WTC11 (cell line): ENCODE measurements around the gene SYCP2.

ENCODE experiments used
- CREB1 ChIP-seq: sonication (generic); formaldehyde crosslinking; IDR thresholded peaks from 2 replicates; pipeline ENCODE4 v1.8.0; 2023; ENCODE audit warnings: mild to moderate bottlenecking, missing genetic modification reagents
- FOXJ3 ChIP-seq: sonication (generic); formaldehyde crosslinking; IDR thresholded peaks from 2 replicates; pipeline ENCODE4 v1.9.0; 2021; ENCODE audit warnings: missing genetic modification reagents, mild to moderate bottlenecking, borderline replicate concordance
- FOXK1 ChIP-seq: sonication (generic); formaldehyde crosslinking; IDR thresholded peaks from 2 replicates; pipeline ENCODE4 v1.8.0; 2022; ENCODE audit warnings: mild to moderate bottlenecking, moderate library complexity, missing genetic modification reagents
- MYBL2 ChIP-seq: sonication (generic); formaldehyde crosslinking; IDR thresholded peaks from 2 replicates; pipeline ENCODE4 v1.8.1; 2023; ENCODE audit warnings: mild to moderate bottlenecking, moderate library complexity, missing genetic modification reagents
- NFYB ChIP-seq: sonication (generic); formaldehyde crosslinking; conservative IDR thresholded peaks from 2 replicates; pipeline ENCODE4 v1.8.0; 2022; ENCODE audit warnings: low read depth, missing genetic modification reagents
- SMAD4 ChIP-seq: sonication (generic); formaldehyde crosslinking; IDR thresholded peaks from 2 replicates; pipeline ENCODE4 v1.8.0; 2022; ENCODE audit warnings: mild to moderate bottlenecking, missing genetic modification reagents
- TEAD1 ChIP-seq: sonication (generic); formaldehyde crosslinking; IDR thresholded peaks from 2 replicates; pipeline ENCODE4 v1.8.0; 2022; ENCODE audit warnings: mild to moderate bottlenecking, missing genetic modification reagents
- ZNF263 ChIP-seq: sonication (generic); formaldehyde crosslinking; IDR thresholded peaks from 2 replicates; pipeline ENCODE4 v1.8.1; 2022; ENCODE audit warnings: low read depth, mild to moderate bottlenecking, moderate library complexity, missing genetic modification reagents
- TF ChIP-seq, protein P1 (sequence below): fragments of 200-600 bp; IDR thresholded peaks from 2 replicates; pipeline ENCODE4 v1.8.0; 2022; ENCODE audit warnings: antibody characterized with exemption
- TF ChIP-seq, protein P2 (sequence below): sonication (generic); formaldehyde crosslinking; IDR thresholded peaks from 2 replicates; pipeline ENCODE4 v1.8.1; 2023; ENCODE audit warnings: mild to moderate bottlenecking, missing genetic modification reagents, moderate library complexity
- TF ChIP-seq, protein P3 (sequence below): sonication (generic); formaldehyde crosslinking; IDR thresholded peaks from 2 replicates; pipeline ENCODE4 v1.8.0; 2022; ENCODE audit warnings: missing genetic modification reagents
- TF ChIP-seq, protein P4 (sequence below): sonication (generic); formaldehyde crosslinking; IDR thresholded peaks from 2 replicates; pipeline ENCODE4 v1.8.1; 2023; ENCODE audit warnings: mild to moderate bottlenecking, missing genetic modification reagents, borderline replicate concordance
- TF ChIP-seq, protein P5 (sequence below): sonication (generic); formaldehyde crosslinking; conservative IDR thresholded peaks from 2 replicates; pipeline ENCODE4 v1.8.1; 2022; ENCODE audit warnings: mild to moderate bottlenecking, missing genetic modification reagents
- TF ChIP-seq, protein P6 (sequence below): sonication (generic); formaldehyde crosslinking; IDR thresholded peaks from 2 replicates; pipeline ENCODE4 v1.8.1; 2022; ENCODE audit warnings: mild to moderate bottlenecking, moderate library complexity, missing genetic modification reagents

DNA sequence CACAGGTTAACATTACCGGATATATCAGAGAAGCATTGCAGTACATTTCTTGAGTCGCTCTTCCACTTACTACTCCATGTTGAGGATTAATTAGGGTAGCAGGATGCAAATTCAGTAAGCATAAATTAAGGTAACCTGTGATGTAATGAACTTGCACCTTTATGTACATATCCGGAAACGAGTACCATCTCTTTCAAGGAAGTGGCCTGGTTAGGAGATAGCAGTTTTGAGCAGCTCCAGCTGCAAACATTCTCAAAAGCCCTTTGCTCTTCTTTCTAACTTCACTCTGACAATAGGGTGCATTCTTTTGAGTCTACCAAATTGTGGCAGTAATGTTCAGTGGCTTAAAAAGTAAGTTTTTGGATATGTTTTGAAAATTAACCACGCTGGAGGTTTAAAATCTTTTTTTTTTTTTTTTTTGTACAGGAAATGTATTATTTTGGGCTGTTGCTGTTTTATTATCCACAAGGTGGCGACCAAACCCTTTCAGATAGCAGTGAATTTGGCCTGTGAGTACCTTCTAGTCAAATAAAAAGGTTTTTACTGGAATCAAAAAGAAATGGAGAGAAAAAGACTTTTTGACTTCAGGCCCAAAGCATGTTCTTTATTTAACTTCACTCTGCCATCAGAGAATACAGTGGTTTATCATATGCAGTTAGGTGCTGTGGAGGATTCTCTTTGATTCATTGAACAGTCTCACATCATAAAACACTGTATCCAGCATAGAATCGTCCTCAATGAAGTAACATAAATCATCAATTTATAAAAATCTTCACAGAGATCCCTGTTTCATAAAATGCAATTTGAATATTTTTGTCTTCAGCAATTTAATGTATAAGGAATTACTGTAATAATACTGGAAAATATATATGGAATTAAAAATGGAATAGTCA lies 15.6 kb upstream of the SYCP2 start:
- TF ChIP-seq, protein P1, sequence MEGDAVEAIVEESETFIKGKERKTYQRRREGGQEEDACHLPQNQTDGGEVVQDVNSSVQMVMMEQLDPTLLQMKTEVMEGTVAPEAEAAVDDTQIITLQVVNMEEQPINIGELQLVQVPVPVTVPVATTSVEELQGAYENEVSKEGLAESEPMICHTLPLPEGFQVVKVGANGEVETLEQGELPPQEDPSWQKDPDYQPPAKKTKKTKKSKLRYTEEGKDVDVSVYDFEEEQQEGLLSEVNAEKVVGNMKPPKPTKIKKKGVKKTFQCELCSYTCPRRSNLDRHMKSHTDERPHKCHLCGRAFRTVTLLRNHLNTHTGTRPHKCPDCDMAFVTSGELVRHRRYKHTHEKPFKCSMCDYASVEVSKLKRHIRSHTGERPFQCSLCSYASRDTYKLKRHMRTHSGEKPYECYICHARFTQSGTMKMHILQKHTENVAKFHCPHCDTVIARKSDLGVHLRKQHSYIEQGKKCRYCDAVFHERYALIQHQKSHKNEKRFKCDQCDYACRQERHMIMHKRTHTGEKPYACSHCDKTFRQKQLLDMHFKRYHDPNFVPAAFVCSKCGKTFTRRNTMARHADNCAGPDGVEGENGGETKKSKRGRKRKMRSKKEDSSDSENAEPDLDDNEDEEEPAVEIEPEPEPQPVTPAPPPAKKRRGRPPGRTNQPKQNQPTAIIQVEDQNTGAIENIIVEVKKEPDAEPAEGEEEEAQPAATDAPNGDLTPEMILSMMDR: peak; percentile 10; the same call in 1 of the 2 replicates
- no peak for TF ChIP-seq CREB1 (CRISPR knock-in tag)
- TF ChIP-seq FOXJ3 (CRISPR knock-in tag): no peak
- no peak for TF ChIP-seq SMAD4 (CRISPR knock-in tag)
- TF ChIP-seq, protein P2, sequence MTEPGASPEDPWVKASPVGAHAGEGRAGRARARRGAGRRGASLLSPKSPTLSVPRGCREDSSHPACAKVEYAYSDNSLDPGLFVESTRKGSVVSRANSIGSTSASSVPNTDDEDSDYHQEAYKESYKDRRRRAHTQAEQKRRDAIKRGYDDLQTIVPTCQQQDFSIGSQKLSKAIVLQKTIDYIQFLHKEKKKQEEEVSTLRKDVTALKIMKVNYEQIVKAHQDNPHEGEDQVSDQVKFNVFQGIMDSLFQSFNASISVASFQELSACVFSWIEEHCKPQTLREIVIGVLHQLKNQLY (CRISPR knock-in tag): no peak
- TF ChIP-seq, protein P3, sequence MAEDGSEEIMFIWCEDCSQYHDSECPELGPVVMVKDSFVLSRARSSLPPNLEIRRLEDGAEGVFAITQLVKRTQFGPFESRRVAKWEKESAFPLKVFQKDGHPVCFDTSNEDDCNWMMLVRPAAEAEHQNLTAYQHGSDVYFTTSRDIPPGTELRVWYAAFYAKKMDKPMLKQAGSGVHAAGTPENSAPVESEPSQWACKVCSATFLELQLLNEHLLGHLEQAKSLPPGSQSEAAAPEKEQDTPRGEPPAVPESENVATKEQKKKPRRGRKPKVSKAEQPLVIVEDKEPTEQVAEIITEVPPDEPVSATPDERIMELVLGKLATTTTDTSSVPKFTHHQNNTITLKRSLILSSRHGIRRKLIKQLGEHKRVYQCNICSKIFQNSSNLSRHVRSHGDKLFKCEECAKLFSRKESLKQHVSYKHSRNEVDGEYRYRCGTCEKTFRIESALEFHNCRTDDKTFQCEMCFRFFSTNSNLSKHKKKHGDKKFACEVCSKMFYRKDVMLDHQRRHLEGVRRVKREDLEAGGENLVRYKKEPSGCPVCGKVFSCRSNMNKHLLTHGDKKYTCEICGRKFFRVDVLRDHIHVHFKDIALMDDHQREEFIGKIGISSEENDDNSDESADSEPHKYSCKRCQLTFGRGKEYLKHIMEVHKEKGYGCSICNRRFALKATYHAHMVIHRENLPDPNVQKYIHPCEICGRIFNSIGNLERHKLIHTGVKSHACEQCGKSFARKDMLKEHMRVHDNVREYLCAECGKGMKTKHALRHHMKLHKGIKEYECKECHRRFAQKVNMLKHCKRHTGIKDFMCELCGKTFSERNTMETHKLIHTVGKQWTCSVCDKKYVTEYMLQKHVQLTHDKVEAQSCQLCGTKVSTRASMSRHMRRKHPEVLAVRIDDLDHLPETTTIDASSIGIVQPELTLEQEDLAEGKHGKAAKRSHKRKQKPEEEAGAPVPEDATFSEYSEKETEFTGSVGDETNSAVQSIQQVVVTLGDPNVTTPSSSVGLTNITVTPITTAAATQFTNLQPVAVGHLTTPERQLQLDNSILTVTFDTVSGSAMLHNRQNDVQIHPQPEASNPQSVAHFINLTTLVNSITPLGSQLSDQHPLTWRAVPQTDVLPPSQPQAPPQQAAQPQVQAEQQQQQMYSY (CRISPR knock-in tag): no peak
- TF ChIP-seq, protein P4, sequence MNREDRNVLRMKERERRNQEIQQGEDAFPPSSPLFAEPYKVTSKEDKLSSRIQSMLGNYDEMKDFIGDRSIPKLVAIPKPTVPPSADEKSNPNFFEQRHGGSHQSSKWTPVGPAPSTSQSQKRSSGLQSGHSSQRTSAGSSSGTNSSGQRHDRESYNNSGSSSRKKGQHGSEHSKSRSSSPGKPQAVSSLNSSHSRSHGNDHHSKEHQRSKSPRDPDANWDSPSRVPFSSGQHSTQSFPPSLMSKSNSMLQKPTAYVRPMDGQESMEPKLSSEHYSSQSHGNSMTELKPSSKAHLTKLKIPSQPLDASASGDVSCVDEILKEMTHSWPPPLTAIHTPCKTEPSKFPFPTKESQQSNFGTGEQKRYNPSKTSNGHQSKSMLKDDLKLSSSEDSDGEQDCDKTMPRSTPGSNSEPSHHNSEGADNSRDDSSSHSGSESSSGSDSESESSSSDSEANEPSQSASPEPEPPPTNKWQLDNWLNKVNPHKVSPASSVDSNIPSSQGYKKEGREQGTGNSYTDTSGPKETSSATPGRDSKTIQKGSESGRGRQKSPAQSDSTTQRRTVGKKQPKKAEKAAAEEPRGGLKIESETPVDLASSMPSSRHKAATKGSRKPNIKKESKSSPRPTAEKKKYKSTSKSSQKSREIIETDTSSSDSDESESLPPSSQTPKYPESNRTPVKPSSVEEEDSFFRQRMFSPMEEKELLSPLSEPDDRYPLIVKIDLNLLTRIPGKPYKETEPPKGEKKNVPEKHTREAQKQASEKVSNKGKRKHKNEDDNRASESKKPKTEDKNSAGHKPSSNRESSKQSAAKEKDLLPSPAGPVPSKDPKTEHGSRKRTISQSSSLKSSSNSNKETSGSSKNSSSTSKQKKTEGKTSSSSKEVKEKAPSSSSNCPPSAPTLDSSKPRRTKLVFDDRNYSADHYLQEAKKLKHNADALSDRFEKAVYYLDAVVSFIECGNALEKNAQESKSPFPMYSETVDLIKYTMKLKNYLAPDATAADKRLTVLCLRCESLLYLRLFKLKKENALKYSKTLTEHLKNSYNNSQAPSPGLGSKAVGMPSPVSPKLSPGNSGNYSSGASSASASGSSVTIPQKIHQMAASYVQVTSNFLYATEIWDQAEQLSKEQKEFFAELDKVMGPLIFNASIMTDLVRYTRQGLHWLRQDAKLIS (CRISPR knock-in tag): no peak
- TF ChIP-seq FOXK1 (CRISPR knock-in tag): no peak
- TF ChIP-seq MYBL2 (CRISPR knock-in tag): no peak
- TF ChIP-seq, protein P5, sequence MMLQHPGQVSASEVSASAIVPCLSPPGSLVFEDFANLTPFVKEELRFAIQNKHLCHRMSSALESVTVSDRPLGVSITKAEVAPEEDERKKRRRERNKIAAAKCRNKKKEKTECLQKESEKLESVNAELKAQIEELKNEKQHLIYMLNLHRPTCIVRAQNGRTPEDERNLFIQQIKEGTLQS (CRISPR knock-in tag): no peak
- TF ChIP-seq NFYB (CRISPR knock-in tag): no peak
- no peak for TF ChIP-seq ZNF263 (CRISPR knock-in tag)
- TF ChIP-seq, protein P6, sequence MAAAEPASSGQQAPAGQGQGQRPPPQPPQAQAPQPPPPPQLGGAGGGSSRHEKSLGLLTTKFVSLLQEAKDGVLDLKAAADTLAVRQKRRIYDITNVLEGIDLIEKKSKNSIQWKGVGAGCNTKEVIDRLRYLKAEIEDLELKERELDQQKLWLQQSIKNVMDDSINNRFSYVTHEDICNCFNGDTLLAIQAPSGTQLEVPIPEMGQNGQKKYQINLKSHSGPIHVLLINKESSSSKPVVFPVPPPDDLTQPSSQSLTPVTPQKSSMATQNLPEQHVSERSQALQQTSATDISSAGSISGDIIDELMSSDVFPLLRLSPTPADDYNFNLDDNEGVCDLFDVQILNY: no peak
- no peak for TF ChIP-seq TEAD1 (CRISPR knock-in tag)
